ENCODE data around the gene ANKRD2. TPM values are rescaled to one million over a fixed set of nuclear protein-coding genes. Genes with fewer than 3 reads are reported as not detected.

ANKRD2 gene
- total RNA-seq, 1 donor from 2014 or later: not detected

DNA sequence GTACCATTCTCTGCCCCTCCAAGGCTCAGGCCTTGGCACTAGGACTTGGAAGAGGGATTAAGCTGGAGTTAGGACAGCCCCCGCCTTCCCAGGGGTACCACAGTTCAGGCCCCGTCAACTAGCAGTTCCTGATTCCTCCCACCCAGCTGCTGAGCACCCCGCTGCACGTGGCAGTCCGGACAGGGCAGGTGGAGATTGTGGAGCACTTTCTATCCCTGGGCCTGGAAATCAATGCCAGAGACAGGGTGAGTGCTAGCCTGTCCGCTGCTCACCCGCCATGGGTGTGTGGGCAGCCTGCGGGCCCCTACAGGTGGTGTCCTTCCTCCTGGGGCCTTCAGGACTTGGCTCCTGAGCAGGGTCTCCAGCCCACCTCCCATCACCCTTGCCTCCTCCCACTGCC lies 9.6 kb downstream of the ANKRD2 start:
- no peak for DNase-seq (ENCODE audit: low read depth, low spot score)
- no peaks in the 10 kb centered on the region for H3K27me3 Mint-ChIP-seq (ENCODE audit: low read depth)
- peaks cover 11% of the 10 kb centered on the region for H3K4me1 Mint-ChIP-seq
- H3K9me3 Mint-ChIP-seq: no peaks in the 10 kb centered on the region
- no peak overlapping the region for H3K27ac Mint-ChIP-seq (ENCODE audit: unreplicated experiment)
- H3K4me3 Mint-ChIP-seq: no peak overlapping the region
- TF ChIP-seq, protein P1, sequence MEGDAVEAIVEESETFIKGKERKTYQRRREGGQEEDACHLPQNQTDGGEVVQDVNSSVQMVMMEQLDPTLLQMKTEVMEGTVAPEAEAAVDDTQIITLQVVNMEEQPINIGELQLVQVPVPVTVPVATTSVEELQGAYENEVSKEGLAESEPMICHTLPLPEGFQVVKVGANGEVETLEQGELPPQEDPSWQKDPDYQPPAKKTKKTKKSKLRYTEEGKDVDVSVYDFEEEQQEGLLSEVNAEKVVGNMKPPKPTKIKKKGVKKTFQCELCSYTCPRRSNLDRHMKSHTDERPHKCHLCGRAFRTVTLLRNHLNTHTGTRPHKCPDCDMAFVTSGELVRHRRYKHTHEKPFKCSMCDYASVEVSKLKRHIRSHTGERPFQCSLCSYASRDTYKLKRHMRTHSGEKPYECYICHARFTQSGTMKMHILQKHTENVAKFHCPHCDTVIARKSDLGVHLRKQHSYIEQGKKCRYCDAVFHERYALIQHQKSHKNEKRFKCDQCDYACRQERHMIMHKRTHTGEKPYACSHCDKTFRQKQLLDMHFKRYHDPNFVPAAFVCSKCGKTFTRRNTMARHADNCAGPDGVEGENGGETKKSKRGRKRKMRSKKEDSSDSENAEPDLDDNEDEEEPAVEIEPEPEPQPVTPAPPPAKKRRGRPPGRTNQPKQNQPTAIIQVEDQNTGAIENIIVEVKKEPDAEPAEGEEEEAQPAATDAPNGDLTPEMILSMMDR (conservative IDR thresholded peaks at IDR 0.05): no peak
- H3K36me3 Mint-ChIP-seq (ENCODE audit: low read depth): no peaks in the 10 kb centered on the region

- Mint-ChIP-seq H3K27me3 (ENCODE audit: low read depth) (no peaks in the 10 kb centered on the region), H3K4me1 (peaks cover 11% of the 10 kb centered on the region), H3K4me3 (no peak overlapping the region), H3K27ac (ENCODE audit: unreplicated experiment) (no peak overlapping the region), H3K36me3 (ENCODE audit: low read depth) (no peaks in the 10 kb centered on the region), H3K9me3 (no peaks in the 10 kb centered on the region)
- TF ChIP-seq, protein P1 (conservative IDR thresholded peaks at IDR 0.05): no peak
- DNase-seq (ENCODE audit: low read depth, low spot score): no peak
Observed at GRCh38 chr10:97583476-97583875, 10.9 kb downstream of the ANKRD2 start.

GRCh38 chr10:97584060-97584797 lies 11.7 kb downstream of the ANKRD2 start, which contains the start of gene HOGA1:
Gene HOGA1, plus strand, starts transcription at chr10:97584389. Its CDS starts 315 bp downstream, at chr10:97584704.
- H3K4me3 Mint-ChIP-seq: no peak within 1 kb of the TSS
- peak within 1 kb of the TSS; percentile 67 for H3K27ac Mint-ChIP-seq (ENCODE audit: unreplicated experiment)
- TF ChIP-seq, protein P1 (conservative IDR thresholded peaks at IDR 0.05): no peak
- no peaks in the 10 kb centered on the region for H3K27me3 Mint-ChIP-seq (ENCODE audit: low read depth)
- H3K9me3 Mint-ChIP-seq: no peaks in the 10 kb centered on the region
- H3K36me3 Mint-ChIP-seq (ENCODE audit: low read depth): no peaks in the 10 kb centered on the region
- DNase-seq (ENCODE audit: low read depth, low spot score): no peak
- peaks cover 11% of the 10 kb centered on the region for H3K4me1 Mint-ChIP-seq

DNA sequence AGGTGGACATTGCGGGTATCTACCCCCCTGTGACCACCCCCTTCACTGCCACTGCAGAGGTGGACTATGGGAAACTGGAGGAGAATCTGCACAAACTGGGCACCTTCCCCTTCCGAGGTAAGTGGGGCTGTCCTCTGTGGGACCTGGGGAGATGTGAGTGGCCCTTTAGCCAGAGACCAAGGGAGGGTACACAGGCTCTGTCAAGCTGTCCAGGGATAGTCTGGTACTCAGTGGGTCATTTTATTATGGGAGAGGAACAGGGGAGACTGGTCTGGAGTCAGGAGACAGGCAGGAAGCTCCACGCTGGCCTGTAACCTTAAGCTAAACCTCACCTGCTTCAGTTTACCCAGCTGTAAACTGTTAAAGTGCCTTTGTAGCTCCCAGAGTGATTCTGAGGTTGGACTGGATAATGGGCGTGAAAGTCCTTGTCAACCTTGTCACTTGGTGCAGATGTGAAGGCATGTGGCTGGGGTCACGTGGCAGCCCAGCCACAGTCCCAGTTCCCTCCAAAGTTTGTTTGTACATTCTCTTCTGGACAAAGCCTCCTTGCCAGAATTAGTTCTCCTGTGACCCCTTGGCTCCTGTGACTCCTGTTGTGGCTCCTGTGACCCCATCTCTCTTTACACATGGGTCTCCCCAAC lies 12.3 kb downstream of the ANKRD2 start:
- H3K4me1 Mint-ChIP-seq: peaks cover 11% of the 10 kb centered on the region
- no peaks in the 10 kb centered on the region for H3K27me3 Mint-ChIP-seq (ENCODE audit: low read depth)
- TF ChIP-seq, protein P1 (conservative IDR thresholded peaks at IDR 0.05): no peak
- no peak for DNase-seq (ENCODE audit: low read depth, low spot score)
- H3K4me3 Mint-ChIP-seq: no peak overlapping the region
- H3K9me3 Mint-ChIP-seq: no peaks in the 10 kb centered on the region
- H3K27ac Mint-ChIP-seq (ENCODE audit: unreplicated experiment): peak overlapping the region; percentile 98
- H3K36me3 Mint-ChIP-seq (ENCODE audit: low read depth): no peaks in the 10 kb centered on the region

- TF ChIP-seq, protein P1 (conservative IDR thresholded peaks at IDR 0.05): no peak
- H3K27me3 Mint-ChIP-seq (ENCODE audit: low read depth): no peaks in the 10 kb centered on the region
- no peaks in the 10 kb centered on the region for H3K36me3 Mint-ChIP-seq (ENCODE audit: low read depth)
- peaks cover 11% of the 10 kb centered on the region for H3K4me1 Mint-ChIP-seq
- peak overlapping the region; percentile 98 for H3K27ac Mint-ChIP-seq (ENCODE audit: unreplicated experiment)
- H3K9me3 Mint-ChIP-seq: no peaks in the 10 kb centered on the region
- DNase-seq (ENCODE audit: low read depth, low spot score): no peak
- no peak overlapping the region for H3K4me3 Mint-ChIP-seq
Observed at GRCh38 chr10:97585439-97585811, 12.8 kb downstream of the ANKRD2 start.
